ENCODE results near the gene RHNO1. TPM values are rescaled to one million over a fixed set of nuclear protein-coding genes. Genes with fewer than 3 reads are reported as not detected.
A peak's percentile ranks its signal among the peaks of the same experiment; 100 is the strongest.

RHNO1 gene
- total and polyA plus RNA-seq, 2 of the 13 experiments (the other 11 are each of a cell fraction or from before 2014, with no cell fraction given), result 27.2 to 49.6 TPM

DNA sequence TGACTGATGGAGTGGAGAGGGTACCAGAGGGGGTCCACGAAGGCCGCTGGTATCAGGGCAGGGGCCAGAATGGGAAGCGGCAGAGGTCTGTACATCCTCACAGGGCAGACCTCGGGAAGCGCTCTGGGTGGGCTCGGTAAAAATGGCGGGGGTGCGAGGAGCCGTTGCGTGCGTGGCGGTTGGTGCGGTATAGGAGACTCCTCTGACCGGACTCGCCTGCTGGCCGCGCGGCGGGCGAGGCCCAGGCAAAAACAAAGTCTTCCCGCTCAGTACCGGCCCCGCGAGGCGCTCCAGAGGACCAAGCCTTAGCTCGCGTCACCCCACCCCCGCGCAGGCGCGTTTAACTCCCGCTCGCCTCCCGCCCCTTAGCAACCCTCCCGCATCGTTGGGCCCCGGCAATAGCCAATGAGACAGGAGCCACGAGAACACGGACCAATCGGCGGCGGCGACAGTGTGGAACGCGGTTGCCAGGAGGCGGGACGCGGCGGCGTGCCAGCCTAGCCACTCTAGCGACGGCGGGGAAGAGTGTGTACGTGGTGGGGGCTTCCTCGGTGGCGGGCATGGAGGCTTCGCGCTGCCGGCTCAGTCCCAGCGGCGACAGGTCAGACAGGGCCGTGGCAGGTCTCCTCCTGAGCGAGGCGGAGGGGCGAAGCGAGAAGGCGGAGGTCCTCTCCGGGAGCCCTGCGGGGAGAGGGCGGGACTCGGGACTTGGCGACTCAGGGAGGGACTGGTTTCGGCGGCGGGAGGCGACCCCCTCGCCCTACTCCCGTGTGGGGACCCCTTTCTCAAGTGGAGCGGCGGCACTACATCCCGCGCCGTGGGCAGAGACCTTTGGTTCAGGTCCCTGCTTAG is 13.6 kb downstream of the RHNO1 start, which contains the start of gene TULP3 (continued):
- TF ChIP-seq, protein P1, sequence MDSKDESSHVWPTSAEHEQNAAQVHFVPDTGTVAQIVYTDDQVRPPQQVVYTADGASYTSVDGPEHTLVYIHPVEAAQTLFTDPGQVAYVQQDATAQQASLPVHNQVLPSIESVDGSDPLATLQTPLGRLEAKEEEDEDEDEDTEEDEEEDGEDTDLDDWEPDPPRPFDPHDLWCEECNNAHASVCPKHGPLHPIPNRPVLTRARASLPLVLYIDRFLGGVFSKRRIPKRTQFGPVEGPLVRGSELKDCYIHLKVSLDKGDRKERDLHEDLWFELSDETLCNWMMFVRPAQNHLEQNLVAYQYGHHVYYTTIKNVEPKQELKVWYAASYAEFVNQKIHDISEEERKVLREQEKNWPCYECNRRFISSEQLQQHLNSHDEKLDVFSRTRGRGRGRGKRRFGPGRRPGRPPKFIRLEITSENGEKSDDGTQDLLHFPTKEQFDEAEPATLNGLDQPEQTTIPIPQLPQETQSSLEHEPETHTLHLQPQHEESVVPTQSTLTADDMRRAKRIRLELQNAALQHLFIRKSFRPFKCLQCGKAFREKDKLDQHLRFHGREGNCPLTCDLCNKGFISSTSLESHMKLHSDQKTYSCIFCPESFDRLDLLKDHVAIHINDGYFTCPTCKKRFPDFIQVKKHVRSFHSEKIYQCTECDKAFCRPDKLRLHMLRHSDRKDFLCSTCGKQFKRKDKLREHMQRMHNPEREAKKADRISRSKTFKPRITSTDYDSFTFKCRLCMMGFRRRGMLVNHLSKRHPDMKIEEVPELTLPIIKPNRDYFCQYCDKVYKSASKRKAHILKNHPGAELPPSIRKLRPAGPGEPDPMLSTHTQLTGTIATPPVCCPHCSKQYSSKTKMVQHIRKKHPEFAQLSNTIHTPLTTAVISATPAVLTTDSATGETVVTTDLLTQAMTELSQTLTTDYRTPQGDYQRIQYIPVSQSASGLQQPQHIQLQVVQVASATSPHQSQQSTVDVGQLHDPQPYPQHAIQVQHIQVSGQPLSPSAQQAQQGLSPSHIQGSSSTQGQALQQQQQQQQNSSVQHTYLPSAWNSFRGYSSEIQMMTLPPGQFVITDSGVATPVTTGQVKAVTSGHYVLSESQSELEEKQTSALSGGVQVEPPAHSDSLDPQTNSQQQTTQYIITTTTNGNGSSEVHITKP (CRISPR knock-in tag; IDR thresholded peaks at IDR 0.05; ENCODE audit: low read depth), result 0 out of 2 replicates have a peak, but pooled peaks have one; percentile 26
- no peak for TF ChIP-seq FOXM1 (CRISPR knock-in tag; IDR thresholded peaks at IDR 0.05)
- TF ChIP-seq, protein P2, sequence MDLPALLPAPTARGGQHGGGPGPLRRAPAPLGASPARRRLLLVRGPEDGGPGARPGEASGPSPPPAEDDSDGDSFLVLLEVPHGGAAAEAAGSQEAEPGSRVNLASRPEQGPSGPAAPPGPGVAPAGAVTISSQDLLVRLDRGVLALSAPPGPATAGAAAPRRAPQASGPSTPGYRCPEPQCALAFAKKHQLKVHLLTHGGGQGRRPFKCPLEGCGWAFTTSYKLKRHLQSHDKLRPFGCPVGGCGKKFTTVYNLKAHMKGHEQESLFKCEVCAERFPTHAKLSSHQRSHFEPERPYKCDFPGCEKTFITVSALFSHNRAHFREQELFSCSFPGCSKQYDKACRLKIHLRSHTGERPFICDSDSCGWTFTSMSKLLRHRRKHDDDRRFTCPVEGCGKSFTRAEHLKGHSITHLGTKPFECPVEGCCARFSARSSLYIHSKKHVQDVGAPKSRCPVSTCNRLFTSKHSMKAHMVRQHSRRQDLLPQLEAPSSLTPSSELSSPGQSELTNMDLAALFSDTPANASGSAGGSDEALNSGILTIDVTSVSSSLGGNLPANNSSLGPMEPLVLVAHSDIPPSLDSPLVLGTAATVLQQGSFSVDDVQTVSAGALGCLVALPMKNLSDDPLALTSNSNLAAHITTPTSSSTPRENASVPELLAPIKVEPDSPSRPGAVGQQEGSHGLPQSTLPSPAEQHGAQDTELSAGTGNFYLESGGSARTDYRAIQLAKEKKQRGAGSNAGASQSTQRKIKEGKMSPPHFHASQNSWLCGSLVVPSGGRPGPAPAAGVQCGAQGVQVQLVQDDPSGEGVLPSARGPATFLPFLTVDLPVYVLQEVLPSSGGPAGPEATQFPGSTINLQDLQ (CRISPR knock-in tag; IDR thresholded peaks at IDR 0.05), result no peak; the same call in 1 of the 2 replicates
- TF ChIP-seq ZMAT3 (CRISPR knock-in tag; conservative IDR thresholded peaks at IDR 0.05), result peak; percentile 79
- TF ChIP-seq, protein P3, sequence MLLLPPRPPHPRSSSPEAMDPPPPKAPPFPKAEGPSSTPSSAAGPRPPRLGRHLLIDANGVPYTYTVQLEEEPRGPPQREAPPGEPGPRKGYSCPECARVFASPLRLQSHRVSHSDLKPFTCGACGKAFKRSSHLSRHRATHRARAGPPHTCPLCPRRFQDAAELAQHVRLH (CRISPR knock-in tag; IDR thresholded peaks at IDR 0.05; ENCODE audit: borderline replicate concordance, low read depth), result peak; percentile 91; the same call in 1 of the 2 replicates
- no peak for TF ChIP-seq MTA3 (CRISPR knock-in tag; IDR thresholded peaks at IDR 0.05)
- TF ChIP-seq SIN3A (IDR thresholded peaks at IDR 0.05; ENCODE audit: borderline replicate concordance, low read depth, low read length), result peak; percentile 76; the same call in 1 of the 2 replicates
- TF ChIP-seq TCF12 (IDR thresholded peaks at IDR 0.05), result no peak
- TF ChIP-seq TCF12 (CRISPR knock-in tag; IDR thresholded peaks at IDR 0.05), result no peak
- TF ChIP-seq HES4 (CRISPR knock-in tag; IDR thresholded peaks at IDR 0.05; ENCODE audit: borderline replicate concordance), result peak; percentile 84; the same call in 1 of the 2 replicates
- TF ChIP-seq SRSF9 (IDR thresholded peaks at IDR 0.05; ENCODE audit: borderline replicate concordance, insufficient read depth, low read depth, low read length, poor library complexity, severe bottlenecking), result no peak
- peak; percentile 38; the same call in 1 of the 2 replicates for TF ChIP-seq KDM5A (IDR thresholded peaks at IDR 0.05; ENCODE audit: borderline replicate concordance, low read length)
- TF ChIP-seq KDM1A (CRISPR knock-in tag; IDR thresholded peaks at IDR 0.05), result no peak
- 0 out of 2 replicates have a peak, but pooled peaks have one; percentile 42 for TF ChIP-seq ZNF121 (CRISPR knock-in tag; IDR thresholded peaks at IDR 0.05)
- peak; percentile 61 for TF ChIP-seq ZNF331 (CRISPR knock-in tag; IDR thresholded peaks at IDR 0.05)
- peak; percentile 99 for TF ChIP-seq ZNF790 (CRISPR knock-in tag; IDR thresholded peaks at IDR 0.05; ENCODE audit: borderline replicate concordance)
- peak; percentile 75; the same call in 1 of the 2 replicates for TF ChIP-seq ZNF556 (CRISPR knock-in tag; IDR thresholded peaks at IDR 0.05; ENCODE audit: borderline replicate concordance)
- TF ChIP-seq TP53 (CRISPR knock-in tag; conservative IDR thresholded peaks at IDR 0.05), result peak; percentile 31; the same call in 1 of the 2 replicates
- peak; percentile 58; the same call in 1 of the 2 replicates for TF ChIP-seq KMT2B (CRISPR knock-in tag; IDR thresholded peaks at IDR 0.05)
- TF ChIP-seq ZNF274 (CRISPR knock-in tag; IDR thresholded peaks at IDR 0.05), result peak; percentile 61; the same call in 1 of the 2 replicates
- TF ChIP-seq HNRNPL (IDR thresholded peaks at IDR 0.05; ENCODE audit: low read depth, low read length), result 0 out of 2 replicates have a peak, but pooled peaks have one; percentile 34
